HG02763 (cell line): ENCODE measurements around the gene SPOPL.

Experiments used
- ATAC-seq: cut with Tn5 transposase; IDR thresholded peaks from one replicate; pipeline ENCODE4 v1.9.1; 2021; ENCODE audit warnings: mild to moderate bottlenecking, moderate library complexity; ENCODE audit not compliant: unreplicated experiment

Gene SPOPL

GRCh38 chr2:138494265-138494966 is 7.2 kb upstream of the SPOPL start:
- no peak for ATAC-seq

- no peak for ATAC-seq
Observed at GRCh38 chr2:138495384-138495783, 6.2 kb upstream of the SPOPL start.

GRCh38 chr2:138496096-138496651 is 5.4 kb upstream of the SPOPL start:
- ATAC-seq, result no peak

DNA sequence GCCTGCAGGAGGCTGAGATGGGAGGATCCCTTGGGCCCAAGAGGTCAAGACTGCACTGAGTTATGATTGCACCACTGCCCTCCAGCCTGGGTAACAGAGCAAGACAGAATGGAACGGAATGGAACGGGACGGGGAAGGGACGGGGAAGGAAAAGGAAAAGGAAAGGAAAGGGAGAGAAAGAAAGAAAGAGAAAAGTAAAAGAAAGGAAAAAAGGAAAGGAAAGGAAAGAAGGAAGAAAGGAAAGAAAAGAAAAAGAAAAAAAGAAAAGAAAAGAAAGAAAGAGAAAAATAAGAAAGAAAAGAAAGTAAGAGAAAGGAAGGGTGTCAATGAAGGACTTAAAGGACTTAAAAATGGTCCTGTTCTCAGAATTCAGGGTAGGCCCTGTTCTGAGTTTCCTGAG is 4.3 kb upstream of the SPOPL start:
- no peak for ATAC-seq

GRCh38 chr2:138499684-138500083 is 1.9 kb upstream of the SPOPL start:
- no peak for ATAC-seq

DNA sequence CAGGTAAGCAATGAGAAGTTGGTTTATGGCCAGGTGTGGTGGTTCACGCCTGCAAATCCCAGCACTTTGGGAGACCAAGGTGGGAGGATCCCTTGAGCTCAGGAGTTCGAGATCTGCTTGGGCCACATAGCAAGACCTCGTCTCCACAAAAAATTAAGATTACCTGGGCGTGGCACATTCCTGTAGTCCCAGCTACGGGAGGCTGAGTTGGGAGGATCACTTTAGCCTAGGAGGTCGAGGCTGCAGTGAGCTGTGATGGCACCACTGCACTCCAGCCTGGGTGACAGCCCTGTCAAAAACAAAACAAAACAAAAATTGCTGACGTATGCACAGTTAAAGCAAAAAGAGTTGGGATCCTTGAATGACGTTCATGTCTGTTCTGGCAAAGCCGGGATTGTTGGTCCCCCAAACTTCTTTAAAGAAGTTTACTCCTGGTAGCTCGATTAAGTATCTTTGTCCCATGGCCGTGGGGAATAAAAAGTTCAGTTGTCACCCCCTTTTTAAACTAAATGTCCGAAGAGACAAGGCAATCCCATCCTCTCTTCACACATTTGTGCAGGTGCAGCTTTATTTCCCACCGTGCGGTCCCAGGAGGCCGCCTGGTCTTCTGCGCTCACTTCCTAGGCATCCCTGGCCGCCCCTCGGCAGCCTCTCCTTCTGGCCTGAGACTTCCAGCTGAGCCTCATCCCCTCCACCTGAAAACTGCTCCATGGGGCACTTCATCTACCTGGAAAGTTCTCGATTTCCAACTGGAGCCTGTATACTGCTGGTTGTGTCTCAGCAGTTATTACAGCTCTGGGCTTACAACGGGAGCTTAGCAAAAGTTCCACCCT is 762 bp upstream of the SPOPL start:
- peak; percentile 2 for ATAC-seq

GRCh38 chr2:138502255-138503086 is 901 bp downstream of the SPOPL start:
- no peak for ATAC-seq

DNA sequence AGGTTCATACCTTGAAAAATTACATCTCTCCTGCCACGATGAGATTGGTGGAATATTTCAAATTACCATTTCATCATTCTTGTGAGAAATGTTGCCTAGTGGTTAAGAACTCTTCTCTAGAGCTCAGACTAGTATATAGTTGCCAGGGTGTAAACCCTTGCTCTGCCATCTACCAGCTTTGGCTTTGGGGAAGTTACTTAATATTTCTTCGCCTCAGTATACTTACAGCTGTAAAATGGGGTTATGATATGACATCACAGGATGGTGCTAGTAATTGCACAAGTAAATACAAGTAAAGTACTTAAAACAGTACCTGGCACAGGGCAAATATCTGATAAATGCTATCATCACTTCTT is 1.5 kb downstream of the SPOPL start:
- no peak for ATAC-seq

DNA sequence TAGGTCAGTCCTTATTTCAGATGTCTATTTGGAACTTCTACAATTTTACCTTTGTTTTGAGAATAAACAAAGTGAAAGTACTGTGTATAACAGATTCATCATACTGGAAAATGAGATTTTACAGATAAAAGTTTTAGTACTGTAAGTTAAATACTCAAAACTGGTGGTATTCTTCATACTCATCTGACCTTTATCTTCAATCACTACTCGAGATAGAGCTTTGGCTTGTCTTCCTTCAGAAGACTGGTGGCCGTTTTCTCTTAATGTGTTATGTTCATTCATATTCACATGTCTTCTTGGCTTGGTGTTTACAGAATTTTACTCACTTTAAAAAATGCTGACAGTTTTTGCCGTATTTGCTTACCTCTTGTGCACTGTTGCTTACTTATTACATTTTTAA is 2.1 kb downstream of the SPOPL start:
- ATAC-seq, result no peak

GRCh38 chr2:138504092-138504491 is 2.5 kb downstream of the SPOPL start:
- no peak for ATAC-seq

DNA sequence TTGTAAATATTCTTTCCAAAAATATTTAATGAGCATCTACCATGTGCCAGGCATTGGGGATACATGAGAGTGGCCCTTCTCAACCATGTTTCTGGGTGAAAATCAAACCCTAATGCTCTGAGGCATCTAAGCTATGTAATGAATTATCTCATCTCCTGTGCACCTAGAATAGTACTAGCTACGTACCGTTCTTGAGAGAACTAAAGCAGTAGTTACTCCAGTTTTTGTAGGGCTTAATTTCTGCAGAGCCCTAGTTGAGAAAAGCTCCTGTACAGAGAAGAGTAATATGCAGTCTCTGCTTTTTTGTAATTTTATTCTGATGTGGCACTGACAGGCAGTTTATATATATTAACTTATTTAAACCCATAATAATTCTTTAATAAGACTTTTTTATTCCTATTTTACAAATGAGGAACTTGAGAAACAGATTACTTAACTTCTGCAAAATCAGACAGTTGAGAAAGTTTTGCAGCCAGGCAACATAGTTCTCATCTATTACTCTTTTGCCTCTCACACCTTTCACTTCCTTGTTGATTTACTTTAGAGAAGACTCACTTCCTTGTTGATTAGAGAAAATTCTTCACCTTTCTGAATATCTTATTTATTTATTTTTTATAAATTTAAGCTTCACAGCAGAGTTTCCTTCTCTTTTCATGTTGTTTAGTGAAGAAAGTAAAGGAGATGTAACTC is 3.1 kb downstream of the SPOPL start:
- no peak for ATAC-seq

DNA sequence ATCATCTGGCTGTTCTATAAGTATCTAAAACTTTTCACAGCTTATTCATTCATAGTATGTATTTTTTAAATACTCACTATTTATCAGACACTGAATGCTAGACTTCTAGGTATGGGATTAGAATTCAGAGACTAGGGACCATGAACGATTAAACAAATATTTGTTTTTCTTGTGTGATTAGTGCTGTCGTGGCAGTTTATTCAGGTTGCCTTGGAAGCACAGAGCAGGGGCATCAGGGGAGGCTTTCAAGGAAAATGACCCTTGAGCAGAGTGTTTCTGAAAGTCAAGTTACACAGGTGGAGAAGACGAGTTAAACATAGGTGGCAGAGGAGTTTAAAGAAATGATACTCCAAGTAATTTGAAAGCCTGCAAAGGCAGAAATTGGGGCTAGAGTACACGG is 5.7 kb downstream of the SPOPL start:
- no peak for ATAC-seq

DNA sequence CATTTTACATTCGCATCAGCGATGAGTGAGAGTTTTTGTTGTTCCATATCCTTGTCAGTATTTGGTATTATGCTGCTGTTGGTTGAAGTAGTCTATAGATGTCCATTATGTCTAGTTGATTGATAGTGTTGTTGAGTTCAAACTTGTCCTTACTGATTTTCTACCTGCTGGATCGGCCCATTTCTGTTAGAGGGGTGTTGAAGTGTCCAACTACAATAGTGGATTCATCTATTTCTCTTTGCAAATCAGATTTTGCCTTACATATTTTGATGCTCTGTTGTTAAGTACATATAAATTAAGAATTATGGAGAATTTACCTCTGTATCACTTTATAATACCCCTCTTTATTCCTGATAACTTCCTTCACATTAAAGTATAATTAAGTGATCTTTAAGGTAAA is 8.7 kb downstream of the SPOPL start:
- ATAC-seq, result no peak

DNA sequence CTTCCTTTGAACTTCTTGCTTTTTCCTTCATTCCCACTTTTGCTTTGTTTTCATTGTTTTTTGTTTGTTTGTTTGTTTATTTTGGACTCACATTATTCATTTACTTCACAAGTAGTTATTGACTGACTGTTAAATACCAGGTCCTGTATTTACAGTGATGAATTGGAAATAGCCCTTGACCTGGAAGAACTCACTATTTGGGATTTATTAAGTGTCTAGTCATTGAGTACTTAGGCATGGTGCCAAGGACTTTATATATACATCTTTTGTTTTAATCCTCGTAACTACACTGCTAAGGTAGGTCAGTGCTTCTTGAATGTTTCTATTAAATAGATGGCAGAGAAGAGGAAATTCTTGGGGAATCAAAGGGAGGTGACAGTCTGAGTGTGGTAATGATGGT is 11.1 kb downstream of the SPOPL start:
- no peak for ATAC-seq

GRCh38 chr2:138514173-138514572 is 12.6 kb downstream of the SPOPL start:
- ATAC-seq, result no peak

DNA sequence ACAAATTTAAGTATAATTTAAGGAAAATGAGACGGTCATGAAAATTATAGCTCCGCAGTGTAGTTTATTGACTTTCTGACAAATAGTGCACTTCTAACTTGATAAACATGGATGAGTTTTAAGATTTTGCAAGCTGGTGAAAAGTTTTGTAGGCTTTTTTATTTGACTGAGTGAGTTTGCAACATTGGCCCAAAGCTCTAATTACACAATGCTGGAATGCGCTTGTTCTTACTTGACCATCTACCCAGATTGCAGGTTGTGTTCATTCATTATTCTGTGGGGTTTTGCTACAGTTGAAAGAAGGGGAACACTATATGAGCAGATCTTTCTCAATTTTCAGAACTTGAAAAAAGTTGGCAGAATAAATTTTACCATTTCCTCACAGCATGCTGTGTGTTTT is 13.5 kb downstream of the SPOPL start:
- ATAC-seq, result no peak

GRCh38 chr2:138516030-138516704 is 14.6 kb downstream of the SPOPL start:
- ATAC-seq, result no peak

DNA sequence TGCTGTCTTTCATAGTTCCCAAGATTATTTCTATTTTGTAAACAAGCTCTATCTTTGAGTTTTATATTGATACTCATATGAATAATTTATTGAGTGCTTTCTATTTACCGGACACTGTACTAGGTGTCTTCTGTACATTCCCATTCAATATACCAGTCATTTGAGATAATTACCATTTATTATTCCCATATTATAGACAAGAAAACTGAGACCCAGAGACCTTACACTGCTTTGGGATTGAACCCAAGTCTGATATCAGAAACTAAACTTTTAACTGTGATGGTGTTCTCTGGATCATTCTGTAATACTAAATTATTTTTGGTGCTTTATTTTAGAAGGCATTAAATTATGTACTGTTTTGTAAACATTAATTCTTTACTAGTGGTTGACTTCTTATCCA is 17.3 kb downstream of the SPOPL start:
- ATAC-seq, result no peak

DNA sequence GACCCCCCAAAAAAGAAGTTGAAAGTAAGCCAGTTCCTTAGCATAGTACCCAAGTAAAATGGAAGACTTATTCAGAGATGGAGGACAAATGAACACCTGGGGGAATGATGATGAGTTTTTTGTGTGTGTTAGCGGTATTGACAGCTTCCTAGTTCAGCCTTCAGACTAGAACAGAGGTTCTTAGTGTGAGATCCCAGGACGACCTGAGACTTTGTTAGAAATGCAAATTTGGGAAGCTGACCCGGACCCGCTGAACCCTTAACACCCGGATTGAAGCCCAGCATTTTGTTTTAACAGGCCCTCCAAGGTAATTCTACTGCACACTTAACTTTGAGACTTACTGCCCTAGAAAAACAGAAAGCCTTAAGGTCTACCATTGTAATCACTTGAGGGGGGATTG is 20.3 kb downstream of the SPOPL start:
- ATAC-seq, result no peak

DNA sequence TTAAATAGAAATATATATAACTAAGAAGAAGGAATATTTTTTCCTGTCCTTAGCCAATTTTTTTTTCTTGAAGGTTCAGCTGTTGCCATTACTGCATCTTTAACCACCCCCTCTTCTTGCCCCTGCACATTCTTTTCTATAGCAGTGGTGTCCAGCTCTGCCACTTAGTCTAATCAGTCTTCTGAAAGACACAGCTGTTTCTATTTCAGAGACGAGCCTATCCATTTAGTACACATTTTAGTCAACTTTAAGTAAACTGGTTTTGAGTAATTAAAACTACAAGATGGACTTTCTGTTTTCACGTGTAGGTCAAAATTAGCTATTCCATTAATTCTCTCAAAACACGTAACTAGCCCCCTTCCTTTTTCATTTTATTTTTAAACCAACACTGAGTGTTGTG is 21.0 kb downstream of the SPOPL start:
- ATAC-seq, result peak; percentile 77
